Mesodermal cell (in vitro differentiated cells): ENCODE measurements around the gene MIB2.
A peak's percentile ranks its signal among the peaks of the same experiment; 100 is the strongest.

ENCODE experiments used
- H3K27ac ChIP-seq: 2 replicates; pipeline ENCODE4 v1.7.0; 2013; ENCODE audit warnings: mild to moderate bottlenecking, low read depth, low read length, moderate library complexity; ENCODE audit not compliant: severe bottlenecking
- H3K36me3 ChIP-seq: 2 replicates; pipeline ENCODE4 v1.7.1; 2013; ENCODE audit warnings: mild to moderate bottlenecking, low read length, moderate library complexity; ENCODE audit not compliant: control insufficient read depth, insufficient read depth
- H3K4me1 ChIP-seq: one replicate; pipeline ENCODE4 v1.7.1; 2013; ENCODE audit warnings: mild to moderate bottlenecking, low read length; ENCODE audit not compliant: insufficient read depth, control insufficient read depth, poor library complexity, severe bottlenecking
- H3K4me3 ChIP-seq: 2 replicates; pipeline ENCODE4 v1.7.0; 2013; ENCODE audit warnings: low read length, control low read depth, mild to moderate bottlenecking; ENCODE audit not compliant: insufficient read depth, poor library complexity, severe bottlenecking; ENCODE audit errors: extremely low read depth
- H3K9me3 ChIP-seq: 2 replicates; pipeline ENCODE4 v1.7.1; 2013; ENCODE audit warnings: mild to moderate bottlenecking, low read length, moderate library complexity; ENCODE audit not compliant: control insufficient read depth
- WGBS, 2 experiments: methylation state at CpG; one replicate each; pipeline ENCODE4 v1.1.5; 2013; ENCODE audit warnings: missing lambda C conversion rate in 2 of 2; ENCODE audit not compliant: insufficient coverage in 2 of 2; 5-methylcytosine and 5-hydroxymethylcytosine counted together

Gene MIB2

GRCh38 chr1:1599030-1599934 lies 16.0 kb upstream of the MIB2 start:
- Histone ChIP-seq H3K4me3 (peak overlapping the region; percentile 22), H3K4me1 (peaks cover 3% of the 10 kb centered on the region), H3K36me3 (no peaks in the 10 kb centered on the region), H3K27ac (no peak overlapping the region), H3K9me3 (no peaks in the 10 kb centered on the region)
- 21 to 25% methylated on average over 75 to 110 of the region's 111 CpGs for WGBS, 2 experiments

GRCh38 chr1:1599935-1600860 lies 15.1 kb upstream of the MIB2 start, which contains the start of gene FNDC10:
FNDC10 (minus strand) TSS chr1:1600135; CDS start chr1:1600015, 120 bp downstream.
- H3K9me3 ChIP-seq, result no peaks in the 10 kb centered on the region
- H3K36me3 ChIP-seq, result no peaks in the 10 kb centered on the region
- peaks cover 3% of the 10 kb centered on the region for H3K4me1 ChIP-seq
- WGBS, 2 experiments, result 3 to 5% methylated on average over 55 to 64 of the region's 125 CpGs
- peak within 1 kb of the TSS; percentile 32 for H3K4me3 ChIP-seq
- no peak within 1 kb of the TSS for H3K27ac ChIP-seq

GRCh38 chr1:1600861-1601563 lies 14.3 kb upstream of the MIB2 start:
- 71 to 74% methylated on average over 18 of the region's 22 CpGs for WGBS, 2 experiments
- H3K4me1 ChIP-seq, result peaks cover 3% of the 10 kb centered on the region
- H3K27ac ChIP-seq, result no peak overlapping the region
- H3K36me3 ChIP-seq, result no peaks in the 10 kb centered on the region
- no peaks in the 10 kb centered on the region for H3K9me3 ChIP-seq
- no peak overlapping the region for H3K4me3 ChIP-seq

GRCh38 chr1:1601564-1602303 lies 13.6 kb upstream of the MIB2 start:
- Histone ChIP-seq H3K9me3 (no peaks in the 10 kb centered on the region), H3K27ac (no peak overlapping the region), H3K4me1 (peaks cover 3% of the 10 kb centered on the region), H3K36me3 (no peaks in the 10 kb centered on the region), H3K4me3 (no peak overlapping the region)
- 88% methylated on average over 12 to 13 of the region's 15 CpGs for WGBS, 2 experiments

GRCh38 chr1:1602304-1602967 lies 12.9 kb upstream of the MIB2 start:
- no peaks in the 10 kb centered on the region for H3K9me3 ChIP-seq
- H3K27ac ChIP-seq, result no peak overlapping the region
- no peaks in the 10 kb centered on the region for H3K36me3 ChIP-seq
- 65 to 74% methylated on average over 15 to 16 of the region's 18 CpGs for WGBS, 2 experiments
- no peak overlapping the region for H3K4me3 ChIP-seq
- peaks cover 3% of the 10 kb centered on the region for H3K4me1 ChIP-seq

- 66 to 77% methylated on average over 9 to 10 of the region's 13 CpGs for WGBS, 2 experiments
Observed at GRCh38 chr1:1602968-1603506, 12.3 kb upstream of the MIB2 start.

GRCh38 chr1:1603671-1604373 lies 11.5 kb upstream of the MIB2 start:
- no peaks in the 10 kb centered on the region for H3K9me3 ChIP-seq
- WGBS, 2 experiments, result 77 to 81% methylated on average over 7 to 11 of the region's 13 CpGs
- no peak overlapping the region for H3K27ac ChIP-seq
- no peaks in the 10 kb centered on the region for H3K4me1 ChIP-seq
- H3K36me3 ChIP-seq, result no peaks in the 10 kb centered on the region
- no peak overlapping the region for H3K4me3 ChIP-seq

More at GRCh38 chr1:1602968-1603506, 12.3 kb upstream of the MIB2 start:
- H3K27ac ChIP-seq, result no peak overlapping the region
- no peaks in the 10 kb centered on the region for H3K4me1 ChIP-seq
- no peak overlapping the region for H3K4me3 ChIP-seq
- no peaks in the 10 kb centered on the region for H3K36me3 ChIP-seq
- no peaks in the 10 kb centered on the region for H3K9me3 ChIP-seq

- H3K4me3 ChIP-seq, result no peak overlapping the region
- no peak overlapping the region for H3K27ac ChIP-seq
- no peaks in the 10 kb centered on the region for H3K4me1 ChIP-seq
- WGBS, 2 experiments, result 78 to 87% methylated on average over 14 to 15 of the region's 15 CpGs
- H3K36me3 ChIP-seq, result no peaks in the 10 kb centered on the region
- H3K9me3 ChIP-seq, result no peaks in the 10 kb centered on the region
Observed at GRCh38 chr1:1604374-1605033, 10.8 kb upstream of the MIB2 start.
